SK-N-SH (cell line): Measurements from ENCODE around the gene LRRC10. TPM values are rescaled to one million over a fixed set of nuclear protein-coding genes. Genes with fewer than 3 reads are reported as not detected.

Source experiments
- CTCF ChIA-PET: fragments of 300-600, 350-600 bp; formaldehyde crosslinking; extraction: SDS; loops from one replicate; lab custom pipeline; 2021; lab: Yijun Ruan, JAX
- POLR2A ChIA-PET: fragments of 350-600 bp; sonication (Branson Sonifier 250); formaldehyde crosslinking; extraction: SDS; loops from one replicate; lab custom pipeline; 2020; ENCODE audit warnings: antibody characterized with exemption, inconsistent platforms; lab: Yijun Ruan, JAX
- DNase-seq: peaks from one replicate; pipeline ENCODE4 v3.0.0; 2012
- H2AFZ ChIP-seq: fragments of 200-600 bp; sonication (generic); 2 replicates; pipeline ENCODE4 v1.8.1; 2016; ENCODE audit warnings: antibody characterized with exemption, mild to moderate bottlenecking, low read depth
- H3F3A ChIP-seq: fragments of 200-600 bp; sonication (generic); replicated peaks from 2 replicates; pipeline ENCODE3; 2016; ENCODE audit warnings: antibody characterized with exemption, mild to moderate bottlenecking; ENCODE audit not compliant: insufficient read depth
- H3K27ac ChIP-seq, 2 experiments: fragments of 200-500 bp in 1 of 2; fragments of 200-600 bp in 1 of 2; sonication (Bioruptor generic) in 1 of 2; sonication (generic), shearing (Covaris generic) in 1 of 2; 2 replicates each; pipeline versions ENCODE4 v1.5.1 to v1.6.1; 2014 to 2016; ENCODE audit warnings: low read depth in 2 of 2, inconsistent platforms in 1 of 2, low read length in 1 of 2, mild to moderate bottlenecking in 1 of 2, mixed read lengths in 1 of 2
- H3K27me3 ChIP-seq: fragments of 200-600 bp; sonication (generic), shearing (Covaris generic); 2 replicates; pipeline ENCODE4 v1.6.1; 2016; ENCODE audit warnings: mixed run types; ENCODE audit not compliant: insufficient read depth
- H3K36me3 ChIP-seq, 2 experiments: fragments of 200-500 bp in 1 of 2; fragments of 200-600 bp in 1 of 2; sonication (Bioruptor generic) in 1 of 2; sonication (generic) in 1 of 2; replicated peaks in 1 of 2; 2 replicates each; pipeline versions ENCODE3 to v1.5.1; 2014 to 2016; ENCODE audit warnings: low read length in 1 of 2, mild to moderate bottlenecking in 1 of 2; ENCODE audit not compliant: insufficient read depth in 2 of 2, control insufficient read depth in 1 of 2
- H3K4me1 ChIP-seq, 2 experiments: fragments of 200-500 bp in 1 of 2; fragments of 200-600 bp in 1 of 2; sonication (Bioruptor generic) in 1 of 2; sonication (generic), shearing (Covaris generic) in 1 of 2; 2 replicates each; pipeline versions ENCODE4 v1.5.1 to v1.6.1; 2014 to 2016; ENCODE audit warnings: low read depth in 1 of 2, low read length in 1 of 2, mixed run types in 1 of 2; ENCODE audit not compliant: insufficient read depth in 2 of 2, control insufficient read depth in 1 of 2
- H3K4me2 ChIP-seq: fragments of 200-600 bp; sonication (generic), shearing (Covaris generic); 2 replicates; pipeline ENCODE4 v1.6.1; 2017; ENCODE audit warnings: mixed run types
- H3K4me3 ChIP-seq, 2 experiments: fragments of 200-500 bp in 1 of 2; fragments of 200-600 bp in 1 of 2; sonication (Bioruptor generic) in 1 of 2; sonication (generic), shearing (Covaris generic) in 1 of 2; 2 replicates each; pipeline versions ENCODE4 v1.5.1 to v1.8.1; 2014 to 2016; ENCODE audit warnings: low read depth in 2 of 2, inconsistent platforms in 1 of 2, low read length in 1 of 2, mild to moderate bottlenecking in 1 of 2, mixed read lengths in 1 of 2, moderate library complexity in 1 of 2
- H3K79me2 ChIP-seq: fragments of 200-600 bp; sonication (generic); 2 replicates; pipeline ENCODE4 v1.8.1; 2017; ENCODE audit warnings: mild to moderate bottlenecking; ENCODE audit not compliant: insufficient read depth
- H3K9ac ChIP-seq: fragments of 200-600 bp; sonication (generic); 2 replicates; pipeline ENCODE4 v1.6.1; 2017; ENCODE audit warnings: mixed run types
- H3K9me2 ChIP-seq: fragments of 200-600 bp; sonication (generic); 2 replicates; pipeline ENCODE4 v1.6.1; 2017; ENCODE audit warnings: mixed run types
- H3K9me3 ChIP-seq: fragments of 200-600 bp; sonication (generic); 2 replicates; pipeline ENCODE4 v1.6.1; 2017; ENCODE audit warnings: mixed run types, mild to moderate bottlenecking, moderate library complexity
- H4K20me1 ChIP-seq: fragments of 200-600 bp; sonication (generic); 2 replicates; pipeline ENCODE4 v1.6.1; 2017; ENCODE audit warnings: mild to moderate bottlenecking, mixed run types; ENCODE audit not compliant: insufficient read depth
- ELF1 ChIP-seq: IDR thresholded peaks from 2 replicates; pipeline ENCODE4 v1.4.0; 2012
- EZH2phosphoT487 ChIP-seq: fragments of 200-600 bp; sonication (generic); IDR thresholded peaks from 2 replicates; pipeline ENCODE4 v1.6.1; 2017; ENCODE audit warnings: low read depth, mixed run types, mild to moderate bottlenecking, antibody characterized with exemption, moderate library complexity, borderline replicate concordance
- FOXJ3 ChIP-seq: sonication (generic); formaldehyde crosslinking; IDR thresholded peaks from 2 replicates; pipeline ENCODE4 v1.5.1; 2020; ENCODE audit warnings: mild to moderate bottlenecking, missing genetic modification reagents
- FOXM1 ChIP-seq: IDR thresholded peaks from 2 replicates; pipeline ENCODE4 v1.4.0; 2012; ENCODE audit warnings: low read depth, mild to moderate bottlenecking
- GABPA ChIP-seq: IDR thresholded peaks from 2 replicates; pipeline ENCODE4 v1.4.0; 2012; ENCODE audit warnings: low read depth, mild to moderate bottlenecking
- GATA2 ChIP-seq: sonication (generic); formaldehyde crosslinking; IDR thresholded peaks from 2 replicates; pipeline ENCODE4 v1.5.0; 2020; ENCODE audit warnings: mild to moderate bottlenecking, missing genetic modification reagents
- JUND ChIP-seq: IDR thresholded peaks from 2 replicates; pipeline ENCODE4 v1.4.0; 2012
- MEF2A ChIP-seq: IDR thresholded peaks from 2 replicates; pipeline ENCODE4 v1.4.0; 2012; ENCODE audit warnings: low read depth, borderline replicate concordance
- MXI1 ChIP-seq: IDR thresholded peaks from 2 replicates; pipeline ENCODE4 v1.6.1; 2012; ENCODE audit warnings: mild to moderate bottlenecking, low read depth, low read length, improper control_type of control experiment
- NFIC ChIP-seq: IDR thresholded peaks from 2 replicates; pipeline ENCODE4 v1.4.0; 2012; ENCODE audit warnings: borderline replicate concordance
- NRF1 ChIP-seq: IDR thresholded peaks from 2 replicates; pipeline ENCODE4 v1.6.1; 2012; ENCODE audit warnings: low read depth, mild to moderate bottlenecking, low read length
- POLR2AphosphoS5 ChIP-seq: IDR thresholded peaks from 2 replicates; pipeline ENCODE4 v1.6.1; 2012; ENCODE audit warnings: low read depth, low read length
- RAD21 ChIP-seq: IDR thresholded peaks from 2 replicates; pipeline ENCODE4 v1.6.1; 2012; ENCODE audit warnings: mild to moderate bottlenecking, low read length
- RCOR1 ChIP-seq: fragments of 150-350 bp; IDR thresholded peaks from 2 replicates; pipeline ENCODE4 v1.6.1; 2017; ENCODE audit warnings: antibody characterized with exemption, low read length
- RFX5 ChIP-seq: IDR thresholded peaks from 2 replicates; pipeline ENCODE4 v1.6.1; 2012; ENCODE audit warnings: mild to moderate bottlenecking, improper control_type of control experiment, low read length
- SIN3A ChIP-seq: IDR thresholded peaks from 2 replicates; pipeline ENCODE4 v1.6.1; 2012; ENCODE audit warnings: low read depth, mild to moderate bottlenecking, low read length, moderate library complexity, borderline replicate concordance
- SMC3 ChIP-seq: IDR thresholded peaks from 2 replicates; pipeline ENCODE4 v1.6.1; 2012; ENCODE audit warnings: low read depth, low read length, improper control_type of control experiment
- TAF1 ChIP-seq: IDR thresholded peaks from 2 replicates; pipeline ENCODE4 v1.6.1; 2012; ENCODE audit warnings: low read depth, mild to moderate bottlenecking, low read length, moderate library complexity, borderline replicate concordance
- TCF12 ChIP-seq: IDR thresholded peaks from 2 replicates; pipeline ENCODE4 v1.4.0; 2012
- TEAD4 ChIP-seq: IDR thresholded peaks from 2 replicates; pipeline ENCODE4 v1.4.0; 2012; ENCODE audit warnings: mild to moderate bottlenecking, borderline replicate concordance; ENCODE audit not compliant: insufficient read depth
- YY1 ChIP-seq: IDR thresholded peaks from 2 replicates; pipeline ENCODE4 v1.4.0; 2012; ENCODE audit warnings: low read depth, mild to moderate bottlenecking
- WGBS: methylation state at CpG from one replicate; pipeline ENCODE4 v1.1.6; 2017; ENCODE audit warnings: low lambda C conversion rate; 5-methylcytosine and 5-hydroxymethylcytosine counted together
- polyA plus RNA-seq, 3 experiments: library from polyadenylated mRNA; depleted of rRNA; stranded (reverse); fragments of >200 nt; gene quantifications; 2 replicates each; pipeline ENCODE4 v1.2.3, GENCODE V29; 2012
- TF ChIP-seq, protein P1 (sequence below): fragments of 150-350 bp; IDR thresholded peaks from 2 replicates; pipeline ENCODE4 v1.6.1; 2016; ENCODE audit warnings: mild to moderate bottlenecking, low read depth, low read length
- TF ChIP-seq, protein P2 (sequence below): IDR thresholded peaks from 2 replicates; pipeline ENCODE4; 2012
- TF ChIP-seq, protein P3 (sequence below): fragments of 150-350 bp; IDR thresholded peaks from 2 replicates; pipeline ENCODE4 v1.6.1; 2017; ENCODE audit warnings: antibody characterized with exemption, low read length, low read depth, borderline replicate concordance
- TF ChIP-seq, protein P4 (sequence below): IDR thresholded peaks from 2 replicates; pipeline ENCODE4 v1.4.0; 2012; ENCODE audit warnings: low read depth
- TF ChIP-seq, protein P5 (sequence below): IDR thresholded peaks from 2 replicates; pipeline ENCODE4 v1.6.1; 2012; ENCODE audit warnings: mild to moderate bottlenecking, low read depth, low read length, moderate library complexity
- TF ChIP-seq, protein P6 (sequence below): IDR thresholded peaks from 2 replicates; pipeline ENCODE4 v1.4.0; 2012; ENCODE audit warnings: low read depth, borderline replicate concordance

LRRC10 gene
- polyA plus RNA-seq, 1 of the 3 experiments (the other 2 are of a cell fraction), result not detected

DNA sequence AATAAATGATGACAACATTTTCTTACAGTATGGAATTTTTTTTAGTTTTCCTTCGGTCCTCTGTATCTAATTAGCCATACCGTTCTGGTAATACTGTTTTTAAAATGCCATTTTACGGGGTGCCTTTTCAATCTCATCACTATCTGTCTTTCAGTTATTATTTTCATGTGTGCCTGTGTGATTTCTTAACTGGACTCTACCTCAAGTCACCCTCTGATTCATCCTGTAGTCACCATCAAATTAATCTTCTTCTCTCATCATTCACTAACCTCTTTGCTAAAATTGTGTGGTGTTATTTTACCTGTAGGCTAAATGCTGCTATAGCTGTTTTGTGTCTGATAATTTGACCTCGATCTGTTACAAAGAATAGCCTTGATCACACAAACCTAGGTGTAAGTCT lies 41.5 kb downstream of the LRRC10 start:
- Histone ChIP-seq H3F3A (peaks cover 31% of the 10 kb centered on the region), H4K20me1 (peaks cover 8% of the 10 kb centered on the region; the same call in 1 of the 2 replicates), H3K36me3 (peaks cover 45 to 60% of the 10 kb centered on the region in 2 experiments), H3K4me3 (no peak overlapping the region), H3K9me3 (no peaks in the 10 kb centered on the region), H3K27ac (peak overlapping the region; percentile 60 to 72; a peak in 3 of 4 replicates), H3K27me3 (no peaks in the 10 kb centered on the region), H3K4me1 (peaks cover 0 to 8% of the 10 kb centered on the region in 2 experiments; a peak in 2 of 4 replicates), H3K9me2 (no peaks in the 10 kb centered on the region), H3K9ac (no peak overlapping the region; the same call in 1 of the 2 replicates), H3K79me2 (peaks cover 37% of the 10 kb centered on the region), H3K4me2 (peak overlapping the region; percentile 6), H2AFZ (no peak overlapping the region)
- DNase-seq, result no peak
- 12% methylated on average over 4 of the region's 4 CpGs for WGBS
- ChIA-PET CTCF (interaction anchor here (1.0 to 4.5 kb wide), 12 partner anchors 10 to 238 kb away, joined by 3 to 66 read pairs (median 8); partner anchors contain the start of gene CCT2), POLR2A (no interaction called here)
- TF ChIP-seq, protein P1, sequence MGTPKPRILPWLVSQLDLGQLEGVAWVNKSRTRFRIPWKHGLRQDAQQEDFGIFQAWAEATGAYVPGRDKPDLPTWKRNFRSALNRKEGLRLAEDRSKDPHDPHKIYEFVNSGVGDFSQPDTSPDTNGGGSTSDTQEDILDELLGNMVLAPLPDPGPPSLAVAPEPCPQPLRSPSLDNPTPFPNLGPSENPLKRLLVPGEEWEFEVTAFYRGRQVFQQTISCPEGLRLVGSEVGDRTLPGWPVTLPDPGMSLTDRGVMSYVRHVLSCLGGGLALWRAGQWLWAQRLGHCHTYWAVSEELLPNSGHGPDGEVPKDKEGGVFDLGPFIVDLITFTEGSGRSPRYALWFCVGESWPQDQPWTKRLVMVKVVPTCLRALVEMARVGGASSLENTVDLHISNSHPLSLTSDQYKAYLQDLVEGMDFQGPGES, result no peak
- TF ChIP-seq, protein P2, sequence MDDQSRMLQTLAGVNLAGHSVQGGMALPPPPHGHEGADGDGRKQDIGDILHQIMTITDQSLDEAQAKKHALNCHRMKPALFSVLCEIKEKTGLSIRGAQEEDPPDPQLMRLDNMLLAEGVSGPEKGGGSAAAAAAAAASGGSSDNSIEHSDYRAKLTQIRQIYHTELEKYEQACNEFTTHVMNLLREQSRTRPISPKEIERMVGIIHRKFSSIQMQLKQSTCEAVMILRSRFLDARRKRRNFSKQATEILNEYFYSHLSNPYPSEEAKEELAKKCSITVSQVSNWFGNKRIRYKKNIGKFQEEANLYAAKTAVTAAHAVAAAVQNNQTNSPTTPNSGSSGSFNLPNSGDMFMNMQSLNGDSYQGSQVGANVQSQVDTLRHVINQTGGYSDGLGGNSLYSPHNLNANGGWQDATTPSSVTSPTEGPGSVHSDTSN, result peak; percentile 72
- TF ChIP-seq MXI1, result no peak
- no peak for TF ChIP-seq FOXJ3 (CRISPR knock-in tag)
- no peak for TF ChIP-seq FOXM1
- TF ChIP-seq RAD21, result no peak
- peak; percentile 49 for TF ChIP-seq JUND
- no peak for TF ChIP-seq RFX5
- TF ChIP-seq GATA2 (CRISPR knock-in tag), result no peak
- TF ChIP-seq YY1, result no peak
- TF ChIP-seq ELF1, result no peak
- TF ChIP-seq, protein P3, sequence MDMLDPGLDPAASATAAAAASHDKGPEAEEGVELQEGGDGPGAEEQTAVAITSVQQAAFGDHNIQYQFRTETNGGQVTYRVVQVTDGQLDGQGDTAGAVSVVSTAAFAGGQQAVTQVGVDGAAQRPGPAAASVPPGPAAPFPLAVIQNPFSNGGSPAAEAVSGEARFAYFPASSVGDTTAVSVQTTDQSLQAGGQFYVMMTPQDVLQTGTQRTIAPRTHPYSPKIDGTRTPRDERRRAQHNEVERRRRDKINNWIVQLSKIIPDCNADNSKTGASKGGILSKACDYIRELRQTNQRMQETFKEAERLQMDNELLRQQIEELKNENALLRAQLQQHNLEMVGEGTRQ, result no peak
- TF ChIP-seq SMC3, result no peak
- TF ChIP-seq TAF1, result no peak
- no peak for TF ChIP-seq SIN3A
- TF ChIP-seq TCF12, result peak; percentile 72; the same call in 1 of the 2 replicates
- no peak for TF ChIP-seq EZH2phosphoT487
- no peak for TF ChIP-seq NRF1
- TF ChIP-seq TEAD4, result no peak
- no peak for TF ChIP-seq RCOR1
- TF ChIP-seq POLR2AphosphoS5, result peak; percentile 25; the same call in 1 of the 2 replicates
- TF ChIP-seq GABPA, result no peak
- TF ChIP-seq, protein P4, sequence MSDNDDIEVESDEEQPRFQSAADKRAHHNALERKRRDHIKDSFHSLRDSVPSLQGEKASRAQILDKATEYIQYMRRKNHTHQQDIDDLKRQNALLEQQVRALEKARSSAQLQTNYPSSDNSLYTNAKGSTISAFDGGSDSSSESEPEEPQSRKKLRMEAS, result no peak
- TF ChIP-seq, protein P5, sequence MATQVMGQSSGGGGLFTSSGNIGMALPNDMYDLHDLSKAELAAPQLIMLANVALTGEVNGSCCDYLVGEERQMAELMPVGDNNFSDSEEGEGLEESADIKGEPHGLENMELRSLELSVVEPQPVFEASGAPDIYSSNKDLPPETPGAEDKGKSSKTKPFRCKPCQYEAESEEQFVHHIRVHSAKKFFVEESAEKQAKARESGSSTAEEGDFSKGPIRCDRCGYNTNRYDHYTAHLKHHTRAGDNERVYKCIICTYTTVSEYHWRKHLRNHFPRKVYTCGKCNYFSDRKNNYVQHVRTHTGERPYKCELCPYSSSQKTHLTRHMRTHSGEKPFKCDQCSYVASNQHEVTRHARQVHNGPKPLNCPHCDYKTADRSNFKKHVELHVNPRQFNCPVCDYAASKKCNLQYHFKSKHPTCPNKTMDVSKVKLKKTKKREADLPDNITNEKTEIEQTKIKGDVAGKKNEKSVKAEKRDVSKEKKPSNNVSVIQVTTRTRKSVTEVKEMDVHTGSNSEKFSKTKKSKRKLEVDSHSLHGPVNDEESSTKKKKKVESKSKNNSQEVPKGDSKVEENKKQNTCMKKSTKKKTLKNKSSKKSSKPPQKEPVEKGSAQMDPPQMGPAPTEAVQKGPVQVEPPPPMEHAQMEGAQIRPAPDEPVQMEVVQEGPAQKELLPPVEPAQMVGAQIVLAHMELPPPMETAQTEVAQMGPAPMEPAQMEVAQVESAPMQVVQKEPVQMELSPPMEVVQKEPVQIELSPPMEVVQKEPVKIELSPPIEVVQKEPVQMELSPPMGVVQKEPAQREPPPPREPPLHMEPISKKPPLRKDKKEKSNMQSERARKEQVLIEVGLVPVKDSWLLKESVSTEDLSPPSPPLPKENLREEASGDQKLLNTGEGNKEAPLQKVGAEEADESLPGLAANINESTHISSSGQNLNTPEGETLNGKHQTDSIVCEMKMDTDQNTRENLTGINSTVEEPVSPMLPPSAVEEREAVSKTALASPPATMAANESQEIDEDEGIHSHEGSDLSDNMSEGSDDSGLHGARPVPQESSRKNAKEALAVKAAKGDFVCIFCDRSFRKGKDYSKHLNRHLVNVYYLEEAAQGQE, result no peak
- TF ChIP-seq, protein P6, sequence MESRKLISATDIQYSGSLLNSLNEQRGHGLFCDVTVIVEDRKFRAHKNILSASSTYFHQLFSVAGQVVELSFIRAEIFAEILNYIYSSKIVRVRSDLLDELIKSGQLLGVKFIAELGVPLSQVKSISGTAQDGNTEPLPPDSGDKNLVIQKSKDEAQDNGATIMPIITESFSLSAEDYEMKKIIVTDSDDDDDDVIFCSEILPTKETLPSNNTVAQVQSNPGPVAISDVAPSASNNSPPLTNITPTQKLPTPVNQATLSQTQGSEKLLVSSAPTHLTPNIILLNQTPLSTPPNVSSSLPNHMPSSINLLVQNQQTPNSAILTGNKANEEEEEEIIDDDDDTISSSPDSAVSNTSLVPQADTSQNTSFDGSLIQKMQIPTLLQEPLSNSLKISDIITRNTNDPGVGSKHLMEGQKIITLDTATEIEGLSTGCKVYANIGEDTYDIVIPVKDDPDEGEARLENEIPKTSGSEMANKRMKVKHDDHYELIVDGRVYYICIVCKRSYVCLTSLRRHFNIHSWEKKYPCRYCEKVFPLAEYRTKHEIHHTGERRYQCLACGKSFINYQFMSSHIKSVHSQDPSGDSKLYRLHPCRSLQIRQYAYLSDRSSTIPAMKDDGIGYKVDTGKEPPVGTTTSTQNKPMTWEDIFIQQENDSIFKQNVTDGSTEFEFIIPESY, result no peak
- TF ChIP-seq MEF2A, result no peak
- no peak for TF ChIP-seq NFIC
